HG02623 (cell line): ENCODE measurements around the gene SLC38A10.

Source experiments
- ATAC-seq: cut with Tn5 transposase; IDR thresholded peaks from one replicate; pipeline ENCODE4 v1.9.1; 2021; ENCODE audit warnings: moderate library complexity; ENCODE audit not compliant: unreplicated experiment

The SLC38A10 gene

GRCh38 chr17:81279278-81280275 is 15.5 kb downstream of the SLC38A10 start:
- ATAC-seq, result no peak

- no peak for ATAC-seq
Measured at GRCh38 chr17:81278831-81279230, 16.3 kb downstream of the SLC38A10 start.

- ATAC-seq, result no peak
Measured at GRCh38 chr17:81277946-81278693, 17.0 kb downstream of the SLC38A10 start.

DNA sequence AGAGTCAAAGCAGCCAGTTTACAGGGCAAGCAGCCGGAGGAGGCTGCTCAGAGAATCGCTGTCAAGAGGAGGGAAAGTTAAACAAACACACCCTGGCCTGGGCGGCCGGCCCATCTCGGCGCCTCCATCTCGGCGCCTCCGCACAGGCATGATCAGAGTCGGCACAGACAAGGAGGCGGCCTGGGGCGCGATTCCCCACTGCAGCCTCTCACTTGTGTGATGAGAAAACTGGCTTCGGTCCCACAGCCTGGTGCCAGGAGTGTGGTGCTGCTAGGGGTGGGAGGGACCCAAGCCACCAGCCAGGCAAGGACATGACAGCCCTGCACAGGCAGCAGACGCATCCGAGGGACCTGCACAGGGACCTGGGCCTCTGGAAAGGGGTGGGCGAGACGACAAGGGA is 17.7 kb downstream of the SLC38A10 start:
- ATAC-seq, result no peak

- no peak for ATAC-seq
Measured at GRCh38 chr17:81276781-81277180, 18.3 kb downstream of the SLC38A10 start.

GRCh38 chr17:81274471-81274855 is 20.6 kb downstream of the SLC38A10 start:
- ATAC-seq, result no peak

- ATAC-seq, result no peak
Measured at GRCh38 chr17:81273698-81274470, 21.2 kb downstream of the SLC38A10 start.

GRCh38 chr17:81272616-81273015 is 22.5 kb downstream of the SLC38A10 start:
- no peak for ATAC-seq

- ATAC-seq, result no peak
Measured at GRCh38 chr17:81271226-81271625, 23.9 kb downstream of the SLC38A10 start.

- no peak for ATAC-seq
Measured at GRCh38 chr17:81270279-81270678, 24.8 kb downstream of the SLC38A10 start.

DNA sequence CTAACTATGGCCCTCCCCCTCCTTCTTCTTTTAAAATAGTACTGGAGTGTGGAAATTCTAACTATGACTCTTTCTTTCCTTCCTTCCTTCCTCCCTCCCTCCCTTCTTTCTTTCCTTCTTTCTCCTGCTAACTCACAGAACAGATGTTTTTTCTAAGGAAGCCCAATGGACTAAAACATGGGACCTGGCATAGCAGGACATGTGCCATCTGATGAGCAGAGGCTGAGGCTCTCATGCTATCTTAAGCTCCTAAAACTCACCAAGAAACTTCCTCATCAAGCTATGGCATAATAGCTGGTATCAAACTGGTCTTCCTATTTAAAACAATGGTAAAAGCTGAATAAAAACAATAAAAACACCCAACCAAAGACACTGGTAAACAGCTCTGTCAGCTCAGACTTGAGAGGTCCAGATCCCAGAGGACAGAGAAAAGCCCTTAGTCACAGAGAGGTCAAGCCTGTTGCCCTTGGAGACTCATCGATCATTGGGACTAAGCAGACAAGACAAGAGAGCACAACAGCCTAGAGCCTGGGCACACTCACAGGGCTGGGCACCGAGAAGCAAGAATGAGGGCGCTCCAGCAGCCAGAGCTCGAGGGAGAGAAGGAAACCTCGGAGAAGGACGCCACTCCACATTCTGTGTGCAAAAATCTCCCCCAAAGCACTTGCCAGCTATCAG is 27.6 kb downstream of the SLC38A10 start:
- no peak for ATAC-seq

- ATAC-seq, result no peak
Measured at GRCh38 chr17:81265576-81265975, 29.5 kb downstream of the SLC38A10 start.

DNA sequence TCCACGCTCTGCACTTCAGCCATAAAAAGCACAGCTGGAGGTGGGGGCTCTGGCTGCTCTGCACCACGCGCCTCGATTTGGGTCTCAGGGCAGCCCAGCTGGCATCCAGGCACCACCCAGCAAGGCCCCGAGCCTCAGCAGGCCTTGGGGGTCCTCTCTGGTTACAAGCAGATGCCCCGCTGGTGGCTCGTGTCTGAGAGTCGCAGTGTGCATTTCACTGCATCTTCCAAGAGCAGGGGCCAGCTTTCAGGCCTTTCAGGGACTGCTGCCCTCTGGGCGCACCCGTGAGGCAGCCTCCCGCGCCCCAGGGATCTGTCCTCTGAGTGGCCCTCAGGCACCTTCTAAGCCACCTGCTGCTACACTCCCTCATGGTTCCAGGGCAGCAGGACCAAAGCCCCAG is 30.5 kb downstream of the SLC38A10 start:
- ATAC-seq, result no peak

DNA sequence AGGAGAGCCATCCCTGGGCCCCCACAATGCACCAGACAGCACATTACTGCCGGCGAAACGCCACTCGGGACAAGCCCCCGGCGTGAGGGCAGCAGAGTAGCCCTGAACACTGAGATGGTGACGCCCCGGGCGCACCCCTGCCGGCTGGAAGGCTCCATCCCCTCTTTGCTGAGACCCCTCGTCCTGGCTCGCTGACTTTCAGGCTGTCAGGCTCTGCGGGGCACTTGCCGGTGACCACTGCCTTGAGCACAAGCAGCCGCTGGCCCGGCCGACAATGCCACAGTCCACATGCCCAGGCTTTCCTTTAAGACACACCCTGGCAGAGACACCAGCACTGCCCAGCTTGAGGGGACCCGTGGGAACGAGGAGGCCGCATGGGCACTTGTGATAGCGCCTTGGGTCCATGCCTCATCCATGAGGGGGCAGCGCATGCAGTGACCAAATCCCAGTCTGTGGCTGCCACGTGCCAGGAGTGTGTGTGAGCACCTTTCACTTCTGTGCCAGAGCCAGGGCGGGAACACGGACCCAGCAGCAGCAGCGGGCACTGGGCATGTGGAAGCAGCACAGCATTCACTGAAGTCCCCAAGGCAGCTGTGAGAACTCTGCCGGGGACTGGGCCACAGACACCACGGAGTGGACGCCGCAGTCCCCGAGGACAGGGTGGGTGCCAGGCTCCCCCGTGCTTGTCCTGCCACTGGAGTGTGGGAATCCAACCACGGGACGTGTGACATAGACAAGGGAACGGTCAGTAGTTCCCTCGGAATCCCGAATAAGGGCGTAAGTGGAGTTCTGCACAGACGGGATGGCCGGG is 31.5 kb downstream of the SLC38A10 start:
- no peak for ATAC-seq

DNA sequence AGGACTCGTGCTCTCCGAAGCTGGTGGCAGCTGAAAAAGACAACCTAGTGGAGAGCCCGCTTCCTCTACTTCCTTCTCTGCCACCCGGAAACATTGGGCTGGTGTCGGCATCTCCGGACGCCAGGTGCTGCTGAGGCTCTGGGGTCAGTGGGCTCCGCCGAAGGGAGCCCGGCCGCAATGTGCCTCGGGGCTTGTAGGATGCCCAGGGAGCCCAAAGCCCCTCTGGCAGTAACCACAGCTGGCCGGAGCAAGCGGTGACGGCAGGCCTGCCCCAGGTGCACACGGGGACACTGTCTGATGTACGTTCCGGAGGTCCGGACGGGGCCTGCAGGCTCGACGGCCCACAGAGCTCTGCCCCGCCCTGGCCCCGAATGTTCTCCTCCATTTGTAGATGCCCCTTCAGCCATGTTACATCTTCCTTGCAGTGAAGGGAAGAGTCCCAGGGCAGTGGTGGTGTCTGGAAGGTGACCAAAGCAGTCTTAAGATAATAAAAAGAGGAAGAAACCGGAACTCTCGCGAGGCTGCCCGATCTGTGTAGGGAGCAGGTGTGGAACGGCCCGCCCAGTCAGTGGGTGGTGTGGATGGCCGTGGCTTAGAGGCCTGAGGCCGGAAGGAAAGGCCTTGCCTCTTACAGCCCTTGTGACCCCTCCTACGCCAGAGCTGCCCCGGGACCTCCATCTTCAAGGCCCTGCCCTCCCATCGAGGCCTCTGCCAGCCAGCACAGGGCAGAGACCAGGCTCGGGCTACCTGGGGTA is 33.3 kb downstream of the SLC38A10 start:
- no peak for ATAC-seq

DNA sequence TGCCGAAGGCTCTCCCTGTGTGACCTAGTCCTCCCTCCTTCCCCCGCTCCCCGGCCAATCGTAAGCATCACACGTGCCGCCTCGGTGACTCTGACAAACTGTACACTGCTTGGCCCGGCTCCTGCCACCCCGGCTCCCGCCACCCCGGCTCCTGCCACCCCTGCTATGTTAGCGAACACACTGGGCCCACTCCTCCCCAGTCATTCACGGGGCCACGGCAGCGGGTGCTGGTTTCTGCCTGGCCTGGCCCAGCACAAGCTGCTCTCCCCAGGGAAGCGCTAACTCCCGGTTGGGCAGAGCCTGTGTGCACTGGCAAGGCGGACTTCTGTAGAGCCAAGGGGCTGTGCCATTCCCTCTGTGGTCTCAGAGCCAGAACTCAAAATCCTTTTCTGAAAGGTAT is 34.0 kb downstream of the SLC38A10 start:
- no peak for ATAC-seq

- no peak for ATAC-seq
Measured at GRCh38 chr17:81260641-81261040, 34.5 kb downstream of the SLC38A10 start.

- no peak for ATAC-seq
Measured at GRCh38 chr17:81260171-81260570, 34.9 kb downstream of the SLC38A10 start.

GRCh38 chr17:81259058-81259605 is 36.0 kb downstream of the SLC38A10 start:
- no peak for ATAC-seq
